Muscle of arm (tissue), 12 donors: ENCODE data around the gene SRPK1. TPM values are rescaled to one million over a fixed set of nuclear protein-coding genes. Genes with fewer than 3 reads are reported as not detected.
A peak's percentile ranks its signal among the peaks of the same experiment; 100 is the strongest.

Experiments
- DNase-seq: peaks from one replicate; pipeline ENCODE4 v3.0.0-alpha.2; 2013
- polyA plus RNA-seq, 12 donors: library from polyadenylated mRNA; unstranded; fragments of 120-200 nt; gene quantifications; one replicate each; pipeline ENCODE4 v1.2.1, GENCODE V29; 2013; ENCODE audit not compliant: insufficient read length in 12 of 12

Gene SRPK1
- polyA plus RNA-seq, 12 donors, result 13.4 to 36.5 (median 19.7) TPM; not detected in 1

DNA sequence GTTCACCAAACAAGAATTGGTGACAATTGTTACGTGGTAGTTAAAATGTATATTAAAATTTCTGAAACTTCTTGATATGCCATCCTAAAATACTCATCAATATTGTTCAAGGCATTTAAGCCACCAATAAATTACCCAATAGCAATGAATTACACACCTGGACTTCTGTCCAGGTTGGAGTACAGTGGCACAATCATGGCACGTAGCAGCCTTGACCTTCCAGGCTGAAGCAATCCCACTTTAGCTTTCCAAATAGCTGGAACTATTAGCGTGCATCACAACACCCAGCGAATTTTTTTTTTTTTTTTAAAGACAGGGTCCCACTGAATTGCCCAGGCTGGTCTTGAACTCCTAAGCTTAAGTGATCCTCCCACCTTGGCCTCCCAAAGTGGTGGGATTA, 17.2 kb downstream of the SRPK1 start:
- no peak for DNase-seq

DNA sequence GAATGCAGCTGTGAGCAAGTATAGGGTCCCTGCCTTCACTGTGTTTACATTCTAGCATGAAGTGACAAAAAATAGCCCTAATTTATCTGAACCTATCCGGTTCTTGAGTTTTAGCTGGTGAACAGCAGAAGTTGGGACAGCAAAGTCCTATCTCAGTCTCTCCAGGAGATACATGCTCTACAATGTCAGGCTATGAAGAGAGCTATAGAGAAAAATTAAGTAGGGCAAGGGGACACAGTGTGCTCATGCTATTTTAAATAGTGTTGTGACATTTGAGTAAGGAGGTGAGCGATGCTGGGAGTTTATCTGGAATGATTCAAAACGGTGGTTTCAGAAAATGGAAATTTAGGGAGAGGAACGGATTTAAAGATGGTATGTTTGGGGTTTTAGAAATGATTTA, 20.4 kb downstream of the SRPK1 start:
- no peak for DNase-seq

DNA sequence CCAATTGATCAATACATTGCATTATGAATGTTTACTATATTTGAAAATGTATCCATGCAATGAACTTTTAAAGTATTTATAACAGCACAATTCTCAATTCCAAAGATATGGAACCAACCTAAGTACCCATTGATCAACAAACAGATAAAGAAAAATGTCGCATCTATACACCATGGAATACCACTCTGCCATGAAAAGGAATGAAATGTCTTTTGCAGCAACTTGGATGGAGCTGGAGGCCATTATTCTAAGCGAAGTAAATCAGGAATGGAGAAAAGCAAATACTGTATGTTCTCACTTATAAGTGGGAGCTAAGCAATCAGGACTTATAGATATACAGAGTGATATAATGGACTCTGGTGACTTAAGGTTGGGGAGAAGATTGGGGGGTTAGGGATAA, 22.9 kb downstream of the SRPK1 start:
- DNase-seq, result no peak

DNA sequence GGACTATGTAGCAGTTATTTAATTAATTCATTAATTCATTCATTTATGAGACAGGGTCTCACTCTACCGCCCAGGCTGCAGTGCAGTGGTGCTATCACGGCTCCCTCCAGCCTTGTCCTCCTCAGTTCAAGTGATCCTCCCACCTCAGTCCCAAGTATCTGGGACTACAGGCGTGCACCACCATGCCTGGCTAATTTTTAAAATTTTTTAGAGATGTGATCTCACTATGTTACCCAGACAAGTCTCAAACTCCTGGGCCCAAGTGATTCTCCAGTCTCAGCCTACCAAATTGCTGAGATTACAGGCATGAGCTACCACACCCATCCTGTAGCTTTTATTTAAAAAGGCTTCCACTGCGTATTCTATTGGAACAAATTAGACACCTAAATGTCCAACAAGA, 23.4 kb downstream of the SRPK1 start:
- DNase-seq, result no peak

DNA sequence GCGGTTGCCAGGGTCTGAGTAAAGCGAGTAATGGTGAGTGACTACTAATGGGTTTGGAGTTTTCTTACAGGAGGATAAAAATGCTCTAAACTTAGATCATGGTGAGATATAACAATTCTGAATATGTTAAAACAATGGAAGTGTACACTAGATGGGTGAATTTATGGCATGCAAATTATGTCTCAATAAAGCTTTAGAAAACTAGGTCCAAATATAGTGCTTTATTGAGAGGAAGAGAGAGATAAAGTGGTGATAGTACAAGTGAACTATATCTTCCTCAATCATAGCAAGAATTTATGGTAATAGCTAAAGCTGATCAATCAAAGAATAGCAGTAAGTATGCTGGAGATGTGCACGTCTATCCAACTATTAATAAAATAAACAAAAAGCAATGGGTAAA, 23.9 kb downstream of the SRPK1 start:
- no peak for DNase-seq

DNA sequence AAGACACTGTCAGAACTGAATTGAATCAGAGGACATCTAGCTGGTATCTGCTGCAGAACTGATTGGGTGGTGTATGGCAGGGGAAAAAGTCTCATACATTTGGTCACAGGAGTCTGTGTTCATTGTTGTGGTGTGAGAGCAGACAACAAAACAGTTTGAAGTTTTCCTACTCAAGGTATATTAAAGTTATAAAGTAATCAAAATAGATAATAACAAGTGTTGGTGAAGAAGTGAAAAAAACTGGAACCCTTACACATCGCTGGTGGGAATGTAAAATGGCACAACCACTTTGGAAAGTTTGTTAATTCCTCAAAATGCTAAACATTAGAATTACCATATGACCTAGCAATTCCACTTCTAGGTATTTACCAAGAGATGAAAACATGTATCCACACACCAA, 24.7 kb downstream of the SRPK1 start:
- no peak for DNase-seq

DNA sequence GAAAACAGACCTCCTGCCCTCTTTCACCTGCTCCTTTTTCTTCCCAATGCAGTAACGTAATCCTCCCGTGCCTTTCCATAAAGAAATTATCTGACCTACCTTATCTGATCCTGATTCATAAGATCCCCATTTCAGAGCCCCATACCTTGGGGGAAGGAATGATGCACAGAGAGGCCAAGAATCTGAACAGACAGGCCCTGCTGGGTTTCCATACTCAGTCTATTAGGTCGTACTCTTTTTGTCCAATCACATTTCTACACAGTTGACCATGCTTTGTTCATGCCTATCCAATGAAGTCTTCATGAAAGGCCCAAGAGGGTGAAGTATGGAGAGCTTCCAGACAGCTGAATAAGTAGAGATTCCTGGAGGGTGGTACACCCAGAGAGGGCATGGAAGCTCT, 25.3 kb downstream of the SRPK1 start:
- DNase-seq, result no peak

DNA sequence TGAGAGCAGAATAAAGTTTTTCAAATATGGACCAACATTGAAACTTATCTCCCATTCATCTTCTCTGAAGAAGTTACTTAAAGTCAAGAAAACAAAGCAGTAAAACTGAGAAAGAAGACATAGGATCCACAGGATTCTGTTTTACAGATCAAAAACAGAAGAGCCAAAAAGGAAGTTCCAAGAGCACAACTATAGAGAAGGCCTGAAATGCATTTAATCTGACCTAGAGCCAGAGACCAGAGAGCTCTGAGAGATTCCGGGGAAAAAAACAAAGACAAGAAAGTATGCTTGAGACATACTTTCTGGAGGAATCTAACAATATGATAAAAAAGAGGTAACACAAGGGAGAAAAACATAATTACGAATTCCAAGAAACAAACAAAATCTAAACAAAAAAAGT, 26.1 kb downstream of the SRPK1 start:
- peak; percentile 10 for DNase-seq

DNA sequence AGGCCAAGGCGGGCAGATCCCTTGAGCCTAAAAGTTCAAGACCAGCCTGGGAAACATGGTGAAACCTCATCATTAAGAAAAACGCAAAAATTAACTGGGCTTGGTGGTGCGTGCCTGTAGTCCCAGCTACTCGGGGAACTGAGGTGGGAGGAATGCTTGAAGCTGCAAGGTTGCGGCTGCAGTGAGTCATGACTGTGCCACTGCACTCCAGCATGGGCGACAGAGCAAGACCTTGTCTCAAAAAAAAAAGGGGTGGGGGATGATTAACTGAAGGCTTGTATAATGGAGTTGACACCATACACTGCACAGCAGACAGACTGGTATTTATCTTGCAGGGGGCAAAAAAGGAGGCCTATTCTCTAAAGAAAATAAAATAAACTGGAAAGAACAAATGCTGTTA, 27.7 kb downstream of the SRPK1 start:
- no peak for DNase-seq

DNA sequence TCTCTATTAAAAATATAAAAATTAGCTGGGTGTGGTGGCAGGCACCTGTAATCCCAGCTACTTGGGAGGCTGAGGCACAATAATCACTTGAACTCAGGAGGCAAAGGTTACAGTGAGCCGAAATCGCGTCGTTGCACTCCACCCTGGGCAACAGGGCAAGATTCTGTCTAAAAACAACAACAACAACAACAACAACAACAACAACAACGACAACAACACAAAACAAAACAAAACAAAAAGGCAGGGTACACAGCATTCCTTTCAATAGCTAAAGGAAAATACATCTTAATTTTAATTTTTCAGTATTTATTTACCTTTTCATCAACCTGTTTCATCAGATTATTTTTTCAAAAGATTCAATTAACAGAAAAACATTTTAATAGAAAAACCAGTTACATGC, 28.4 kb downstream of the SRPK1 start:
- DNase-seq, result no peak

DNA sequence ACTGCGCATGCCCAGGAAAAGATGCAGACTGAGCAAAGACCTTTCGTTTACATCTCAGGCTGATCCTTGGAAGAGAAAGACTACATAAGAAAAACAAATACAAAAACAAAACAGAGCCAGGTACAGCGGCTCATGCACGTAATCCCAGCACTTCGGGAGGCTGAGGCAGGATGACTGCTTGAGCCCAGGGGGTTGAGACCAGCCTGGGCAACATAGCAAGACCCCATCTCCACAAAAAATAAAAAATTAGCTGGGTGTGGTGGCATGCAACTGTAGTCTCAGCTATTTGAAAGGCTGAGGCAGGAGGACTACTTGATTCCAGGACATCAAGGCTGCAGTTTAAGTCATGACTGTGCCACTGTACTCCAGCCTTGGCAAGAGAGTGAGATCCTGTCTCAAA, 41.7 kb downstream of the SRPK1 start:
- no peak for DNase-seq

DNA sequence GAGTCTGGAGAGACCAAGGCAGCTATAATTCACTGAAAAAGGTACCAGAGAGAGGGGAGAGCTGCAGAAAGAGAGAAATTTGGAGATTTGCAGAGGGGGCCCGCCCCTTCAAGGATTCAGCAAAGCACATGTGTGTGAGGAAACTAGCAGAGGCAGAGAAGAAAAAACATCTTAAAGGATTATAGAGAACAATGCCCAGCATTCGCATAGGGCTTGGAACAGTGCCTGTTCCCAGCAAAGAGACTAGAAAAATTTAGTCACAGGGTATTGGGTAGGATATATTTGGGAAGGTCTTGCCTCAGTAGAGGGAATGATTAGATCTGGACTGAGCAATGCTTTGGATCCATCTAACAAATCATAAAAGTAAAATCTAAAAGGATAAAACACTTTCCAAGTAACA, 44.0 kb downstream of the SRPK1 start:
- no peak for DNase-seq

DNA sequence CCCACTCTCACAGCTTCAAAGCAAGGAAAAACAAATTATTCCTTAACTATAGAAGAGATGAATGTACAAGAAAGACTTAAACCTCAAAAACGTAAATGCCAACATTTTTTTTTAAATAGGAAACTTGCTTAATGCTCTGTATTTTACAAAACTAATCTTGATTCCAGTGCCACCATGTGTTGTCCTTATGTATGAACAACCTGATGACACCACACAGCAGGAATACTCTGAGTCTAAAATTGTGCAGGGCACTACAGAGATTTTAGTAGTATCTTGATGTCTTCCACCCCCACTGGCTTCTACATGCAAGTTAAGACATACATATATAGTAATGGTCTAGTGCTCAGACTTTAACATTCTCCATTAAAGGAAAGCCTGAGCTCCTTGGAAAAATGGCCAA, 46.2 kb downstream of the SRPK1 start:
- DNase-seq, result no peak

DNA sequence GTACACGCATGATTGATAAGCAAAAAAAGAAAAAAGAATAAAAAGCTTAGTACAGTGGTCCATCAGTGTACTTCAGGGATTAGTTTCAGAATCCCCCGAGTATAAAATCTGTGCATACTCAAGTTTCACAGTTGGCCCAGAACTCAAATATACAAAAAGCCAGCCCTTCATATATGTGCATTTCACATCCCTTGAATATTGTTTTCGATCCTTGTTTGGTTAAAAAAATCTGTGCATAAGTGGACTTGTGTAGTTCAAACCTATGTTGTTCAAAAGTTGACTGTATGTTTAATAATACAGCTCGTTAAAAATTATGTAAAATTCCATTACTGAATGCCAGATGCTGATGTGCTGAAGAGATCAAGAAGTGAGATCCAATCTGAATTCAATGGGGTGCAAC, 61.5 kb downstream of the SRPK1 start:
- DNase-seq, result no peak

DNA sequence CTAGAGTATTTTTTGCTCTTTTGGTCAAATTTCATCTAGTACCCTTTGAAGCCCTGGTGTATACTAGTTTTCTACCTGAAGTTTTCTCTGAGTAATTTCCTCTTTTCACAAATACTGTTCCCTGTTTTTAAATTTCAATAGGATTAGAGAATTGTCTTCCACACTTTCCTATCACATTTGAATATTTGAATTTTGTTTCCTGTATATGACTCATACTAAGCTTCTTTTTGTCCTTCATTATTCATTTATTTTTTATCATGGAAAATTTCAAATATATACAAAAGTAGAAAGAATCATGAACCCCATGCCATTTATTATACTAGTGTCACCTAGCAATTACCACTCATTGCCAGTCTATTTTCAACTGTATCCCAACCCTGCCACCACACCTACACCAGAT, 63.0 kb downstream of the SRPK1 start:
- DNase-seq, result no peak

DNA sequence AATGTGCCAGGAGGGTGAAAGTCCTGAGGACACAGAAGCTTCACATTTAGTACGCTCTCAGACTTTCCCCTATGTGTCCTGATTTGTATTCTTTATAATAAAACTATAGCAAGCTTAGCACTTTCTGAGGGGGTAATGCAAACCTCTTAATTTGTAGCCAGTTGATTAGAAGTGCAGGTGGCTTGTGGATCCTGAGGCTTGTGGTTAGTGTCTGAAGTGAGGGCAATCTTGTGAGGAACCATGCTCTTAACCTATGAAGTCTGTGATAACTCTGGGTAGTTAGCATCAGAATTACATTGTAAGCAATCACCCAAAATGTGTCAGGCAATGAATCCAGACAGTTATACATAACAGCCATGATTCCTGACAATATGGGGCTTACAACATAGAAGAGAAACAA, 64.6 kb downstream of the SRPK1 start:
- no peak for DNase-seq

DNA sequence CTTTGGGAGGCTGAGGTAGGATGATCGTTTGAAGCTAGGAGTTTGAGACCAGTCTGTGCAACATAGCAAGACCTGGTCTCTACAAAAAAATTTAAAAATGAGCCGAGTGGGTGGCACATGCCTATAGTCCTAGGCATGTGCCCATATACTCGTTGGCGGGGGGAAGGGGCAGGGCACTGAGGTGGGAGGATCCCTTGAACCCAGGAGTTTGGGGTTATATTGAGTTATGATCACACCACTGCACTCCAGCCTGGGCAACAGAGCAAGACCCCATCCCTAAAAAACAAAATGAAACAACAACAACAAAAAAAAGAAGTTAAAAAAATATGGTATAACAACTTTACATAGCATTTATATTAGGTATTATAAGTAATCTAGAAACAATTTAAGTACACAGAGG, 67.9 kb downstream of the SRPK1 start:
- DNase-seq, result no peak

DNA sequence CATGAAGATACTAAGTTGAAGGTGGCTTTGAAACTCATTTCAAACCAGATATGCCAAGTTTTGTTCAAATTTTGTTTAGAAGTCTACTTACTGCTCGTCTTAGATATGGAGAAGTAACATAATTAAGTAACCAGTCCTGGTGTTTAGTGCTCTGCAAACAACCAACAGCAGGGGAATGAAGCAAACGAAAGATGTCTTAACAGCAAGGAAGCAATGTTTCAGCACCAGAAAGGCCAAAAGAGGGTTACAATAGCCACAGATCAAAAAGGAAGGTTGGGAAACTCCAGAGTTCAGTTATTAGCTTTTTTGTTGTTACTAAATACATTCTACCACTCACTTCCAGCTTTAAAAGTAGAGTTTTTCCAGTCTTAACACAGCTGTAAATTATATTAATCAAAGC, 70.7 kb downstream of the SRPK1 start:
- no peak for DNase-seq

DNA sequence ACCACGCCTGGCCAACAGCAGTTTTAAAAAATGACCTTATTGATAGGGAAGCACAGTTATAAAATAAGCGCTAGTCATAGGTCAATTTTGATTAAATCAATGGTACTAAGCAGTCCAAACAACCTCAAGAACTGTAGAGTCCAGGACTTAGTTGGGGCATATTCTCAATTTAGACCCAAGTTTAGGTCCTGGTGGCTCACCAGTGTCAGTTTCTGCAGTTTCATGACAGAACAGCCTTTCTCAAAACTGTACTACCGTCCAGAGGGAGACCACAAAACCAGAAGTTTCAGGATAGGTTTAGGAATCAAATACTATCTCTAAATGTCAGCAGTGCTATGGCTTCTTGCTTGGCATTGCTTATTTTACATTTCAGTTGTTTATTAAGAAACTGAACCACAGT, 76.6 kb downstream of the SRPK1 start:
- DNase-seq, result no peak

DNA sequence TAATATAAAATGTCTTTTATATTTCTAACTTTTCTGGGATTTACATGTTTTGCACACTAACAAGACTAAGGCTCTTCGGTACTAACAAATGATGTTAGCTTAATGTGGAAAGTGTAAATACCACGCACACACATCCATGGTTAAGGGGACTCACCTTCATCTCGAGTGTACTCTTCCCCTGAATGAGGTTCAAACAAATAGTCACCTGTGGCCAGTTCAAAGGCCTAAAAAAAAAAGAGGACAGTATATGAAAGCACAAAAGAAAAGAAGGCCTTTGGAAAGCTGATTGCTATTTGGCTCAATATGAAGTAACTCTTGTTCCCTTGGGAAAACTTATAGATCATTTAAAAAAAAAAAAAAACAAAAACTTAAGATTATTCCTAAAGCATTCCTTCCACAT, 78.5 kb downstream of the SRPK1 start:
- no peak for DNase-seq

DNA sequence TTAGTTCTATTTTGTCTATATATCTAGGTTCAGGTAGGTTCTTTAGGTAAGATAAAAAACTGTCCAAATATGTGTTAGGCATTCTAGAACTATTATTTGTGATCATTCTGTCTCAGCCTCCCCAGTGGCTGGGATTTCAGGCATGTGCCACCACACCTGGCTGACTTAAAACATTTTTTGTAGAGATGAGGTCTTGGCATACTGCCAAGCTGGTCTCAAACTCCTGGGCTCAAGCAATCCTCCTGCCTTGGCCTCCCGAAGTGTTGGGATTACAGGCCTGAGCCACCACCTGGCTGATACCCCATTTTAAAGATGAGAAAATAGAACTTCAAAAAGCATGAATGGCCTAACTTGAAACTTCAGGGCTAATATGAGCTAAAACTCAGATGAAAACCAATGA, 81.9 kb downstream of the SRPK1 start:
- DNase-seq, result no peak

DNA sequence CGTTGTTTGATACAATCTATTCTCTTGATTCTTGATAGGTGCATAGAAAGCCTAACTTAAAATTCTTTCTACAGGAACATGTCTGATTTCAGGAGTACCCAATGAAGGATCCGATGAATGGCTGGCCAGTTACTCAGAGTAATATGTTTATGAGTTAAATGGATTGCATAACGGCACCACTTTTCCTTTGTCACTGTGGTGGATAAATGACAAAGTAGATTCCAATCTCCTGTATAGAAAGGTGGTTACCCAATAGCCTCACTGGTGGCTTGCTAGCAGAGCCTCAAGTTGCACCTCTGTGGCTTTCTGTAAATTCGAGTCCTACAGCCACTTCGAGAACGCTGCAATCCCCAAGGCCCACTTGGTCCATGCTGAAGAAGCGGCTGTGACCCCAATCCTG, 87.4 kb downstream of the SRPK1 start:
- DNase-seq, result no peak

DNA sequence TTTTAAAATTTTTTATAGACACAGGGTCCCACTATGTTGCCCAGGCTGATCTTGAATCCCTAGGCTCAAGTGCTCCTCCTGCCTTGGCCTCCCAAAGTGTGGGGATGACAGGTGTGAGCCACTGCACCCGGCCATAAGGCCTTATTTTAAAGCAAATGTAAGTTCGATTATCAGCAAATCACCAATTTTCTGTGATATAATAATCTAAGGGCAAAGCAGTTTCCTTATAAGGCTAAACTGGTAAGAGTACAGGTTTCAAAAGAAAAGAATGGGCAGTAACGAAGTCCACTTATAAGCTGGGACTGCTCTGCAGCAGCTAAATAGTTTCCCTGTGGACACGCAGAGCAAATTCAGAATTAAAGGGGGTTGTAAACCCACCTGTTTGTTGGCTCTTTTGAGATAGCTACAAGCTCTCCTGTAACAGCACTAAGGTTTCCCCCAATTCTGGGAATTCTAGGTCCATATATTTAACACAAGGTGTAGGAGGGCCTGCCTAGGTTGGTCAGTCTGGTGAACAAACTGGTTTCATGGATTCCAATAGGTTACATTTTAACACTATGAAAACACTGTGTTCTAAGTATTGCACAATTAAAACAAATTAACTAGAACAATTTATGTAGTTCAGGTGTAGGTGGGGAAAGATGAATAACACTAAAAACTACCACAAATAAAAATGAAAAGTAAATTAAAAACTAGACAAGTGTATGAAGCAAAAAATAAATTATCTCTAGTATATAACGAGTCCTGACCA, 89.5 kb downstream of the SRPK1 start:
- DNase-seq, result no peak

DNA sequence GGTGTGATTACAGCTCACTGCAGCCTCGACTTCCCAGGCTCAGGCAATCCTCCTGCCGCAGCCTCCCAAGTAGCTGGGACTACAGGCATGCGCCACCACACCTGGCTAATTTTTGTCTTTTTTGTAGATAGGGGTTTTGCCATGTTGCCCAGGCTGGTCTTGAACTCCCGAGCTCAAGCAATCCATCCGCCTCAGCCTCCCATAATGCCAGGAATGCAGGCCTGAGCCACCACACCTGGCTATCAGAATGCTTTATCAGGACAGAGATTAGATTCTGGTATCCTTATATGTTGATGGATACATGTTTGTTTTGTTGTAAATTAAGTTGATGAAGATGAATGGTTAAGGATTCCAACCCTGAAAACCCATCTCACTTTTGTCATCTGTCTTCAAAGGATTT, 91.6 kb downstream of the SRPK1 start:
- DNase-seq, result no peak
